GM20431 (cell line): ENCODE data around the gene NKAP.

ENCODE experiments used
- in situ Hi-C: fragments of 300-500 bp; cut with MseI, MboI; formaldehyde crosslinking; loops from one replicate; pipeline ENCODE4 v1.15.0; 2020; ENCODE audit warnings: low sequenced_read_pairs; ENCODE audit not compliant: unreplicated experiment

NKAP gene

DNA sequence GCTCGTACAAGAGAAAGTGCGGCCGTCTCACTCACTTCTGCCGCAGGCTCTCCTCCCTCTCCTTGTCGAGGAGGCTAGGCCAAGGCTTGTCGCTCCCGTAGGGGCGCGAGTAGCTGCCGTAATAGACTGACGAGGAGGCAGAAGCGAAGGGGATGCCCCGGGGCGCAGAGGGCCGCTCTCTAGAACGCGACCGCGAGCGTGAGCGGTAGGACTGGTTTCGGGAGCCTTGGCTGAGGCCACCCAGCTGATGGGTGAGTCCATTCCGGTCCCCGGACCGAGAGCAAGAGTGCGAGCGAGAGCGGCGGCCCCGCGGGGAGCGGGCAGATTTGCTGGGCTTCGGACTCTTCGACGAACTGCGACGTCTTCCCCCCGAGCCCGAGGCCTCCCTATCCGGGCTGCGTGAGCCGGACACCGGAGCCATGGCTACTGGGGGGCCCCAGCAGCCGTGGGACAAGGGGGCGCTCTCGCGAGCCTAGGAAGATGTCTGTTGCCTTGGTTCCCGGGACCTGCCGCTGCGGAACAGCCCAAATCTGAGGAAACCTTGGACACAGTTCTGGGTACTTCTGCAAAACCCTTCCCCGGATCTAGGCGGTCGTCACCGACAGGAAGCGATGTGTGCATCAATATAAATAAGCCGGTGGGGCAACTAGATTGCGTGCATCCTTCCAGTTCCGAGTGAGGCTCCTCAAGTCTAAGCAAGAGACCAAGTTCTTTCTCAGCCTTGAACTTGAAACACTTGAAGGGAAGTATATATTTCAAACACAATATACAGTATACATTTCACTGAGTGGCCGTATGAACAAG, at the start of gene NKAP:
Gene NKAP, minus strand, starts transcription at position 567 of the 804 bp plus-strand sequence. Its CDS starts 146 bp downstream, at position 421.
- in situ Hi-C loops = no loop called here

GRCh38 chrX:119991005-119991787, 47.6 kb upstream of the NKAP start:
- in situ Hi-C loops = loop anchor here (25.0 kb wide), 1 partner anchor 221 kb away; no protein-coding TSS in a partner anchor

DNA sequence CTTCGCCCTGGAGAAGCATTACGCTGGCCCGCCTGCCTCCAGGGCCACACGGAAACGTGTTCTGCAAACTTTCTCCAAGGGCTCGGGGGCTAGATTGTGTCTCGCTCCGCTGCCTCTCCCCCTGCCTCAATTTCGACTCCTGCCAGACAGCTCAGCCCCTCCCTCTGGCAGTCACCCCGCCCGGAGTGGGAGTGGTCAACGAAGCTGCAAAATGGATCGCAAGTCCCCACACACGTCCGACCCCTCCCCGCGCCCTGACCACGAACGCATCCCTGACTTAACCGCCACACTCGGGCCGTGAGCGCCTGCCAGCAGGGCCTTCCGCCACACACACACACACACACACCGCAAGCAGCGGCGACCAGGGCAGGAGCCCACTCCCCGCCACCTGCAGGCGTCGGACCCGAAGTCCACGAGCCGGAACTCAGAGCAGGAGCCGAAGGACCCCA, 47.0 kb upstream of the NKAP start:
- in situ Hi-C loops = loop anchor here (25.0 kb wide), 1 partner anchor 222 kb away; no protein-coding TSS in a partner anchor

DNA sequence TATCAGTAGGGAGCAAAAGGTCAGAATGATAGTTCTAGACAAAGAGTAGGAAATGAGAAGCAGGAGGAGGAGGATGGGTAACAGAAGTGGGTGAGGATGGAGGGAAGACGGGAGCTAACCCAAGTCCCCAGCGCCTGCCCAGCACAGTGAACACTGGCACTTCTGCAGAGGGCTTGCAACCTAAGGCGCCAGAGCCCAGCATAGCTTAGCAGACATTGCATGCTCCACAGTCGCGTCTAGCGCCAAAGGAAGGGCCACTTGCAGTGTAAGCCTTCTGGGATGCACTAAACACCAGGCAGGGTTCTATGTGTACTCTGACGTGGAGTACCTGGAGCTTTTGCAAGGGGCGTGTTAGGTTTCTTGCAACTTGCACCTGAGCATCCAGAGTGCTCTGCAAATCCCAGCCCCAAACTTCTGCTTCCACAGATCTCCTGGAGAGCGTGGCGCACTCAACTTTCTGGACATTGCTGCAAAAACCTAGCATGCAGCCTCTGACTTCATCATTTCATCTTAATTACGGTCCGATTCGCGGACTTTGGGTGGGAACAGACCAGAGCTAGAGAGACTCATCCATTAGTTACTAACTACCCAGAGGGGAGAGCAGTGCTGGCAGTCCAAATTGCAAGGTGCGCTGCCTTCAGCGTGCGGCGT, 46.5 kb upstream of the NKAP start:
- in situ Hi-C loops = loop anchor here (25.0 kb wide), 1 partner anchor 222 kb away; no protein-coding TSS in a partner anchor

GRCh38 chrX:119986203-119986602, 42.7 kb upstream of the NKAP start:
- in situ Hi-C loops = loop anchor here (25.0 kb wide), 1 partner anchor 226 kb away; no protein-coding TSS in a partner anchor

DNA sequence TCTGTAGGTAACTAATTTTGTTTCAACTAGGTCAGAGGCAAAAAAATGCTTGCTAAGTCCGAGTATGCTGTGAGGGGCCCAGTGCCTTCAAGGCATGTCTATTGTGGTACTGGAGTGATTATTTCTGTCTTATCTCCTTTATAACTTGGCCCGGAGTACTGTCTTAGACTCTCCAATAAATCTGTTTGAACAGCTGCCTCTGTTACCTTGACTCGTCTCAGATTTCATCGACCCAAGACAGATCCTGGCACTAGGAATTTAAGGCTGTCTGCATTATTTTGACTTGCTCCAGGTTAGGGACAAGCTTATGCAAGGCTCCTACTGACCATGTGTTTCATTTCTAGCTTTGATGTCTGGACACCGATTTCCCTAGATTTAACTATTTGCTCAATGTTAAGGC, 41.1 kb upstream of the NKAP start:
- in situ Hi-C loops = loop anchor here (25.0 kb wide), 1 partner anchor 228 kb away; no protein-coding TSS in a partner anchor

GRCh38 chrX:119983494-119983893, 39.9 kb upstream of the NKAP start:
- in situ Hi-C loops = loop anchor here (25.0 kb wide), 1 partner anchor 229 kb away; no protein-coding TSS in a partner anchor

GRCh38 chrX:119982145-119982544, 38.6 kb upstream of the NKAP start:
- in situ Hi-C loops = loop anchor here (25.0 kb wide), 1 partner anchor 230 kb away; no protein-coding TSS in a partner anchor

DNA sequence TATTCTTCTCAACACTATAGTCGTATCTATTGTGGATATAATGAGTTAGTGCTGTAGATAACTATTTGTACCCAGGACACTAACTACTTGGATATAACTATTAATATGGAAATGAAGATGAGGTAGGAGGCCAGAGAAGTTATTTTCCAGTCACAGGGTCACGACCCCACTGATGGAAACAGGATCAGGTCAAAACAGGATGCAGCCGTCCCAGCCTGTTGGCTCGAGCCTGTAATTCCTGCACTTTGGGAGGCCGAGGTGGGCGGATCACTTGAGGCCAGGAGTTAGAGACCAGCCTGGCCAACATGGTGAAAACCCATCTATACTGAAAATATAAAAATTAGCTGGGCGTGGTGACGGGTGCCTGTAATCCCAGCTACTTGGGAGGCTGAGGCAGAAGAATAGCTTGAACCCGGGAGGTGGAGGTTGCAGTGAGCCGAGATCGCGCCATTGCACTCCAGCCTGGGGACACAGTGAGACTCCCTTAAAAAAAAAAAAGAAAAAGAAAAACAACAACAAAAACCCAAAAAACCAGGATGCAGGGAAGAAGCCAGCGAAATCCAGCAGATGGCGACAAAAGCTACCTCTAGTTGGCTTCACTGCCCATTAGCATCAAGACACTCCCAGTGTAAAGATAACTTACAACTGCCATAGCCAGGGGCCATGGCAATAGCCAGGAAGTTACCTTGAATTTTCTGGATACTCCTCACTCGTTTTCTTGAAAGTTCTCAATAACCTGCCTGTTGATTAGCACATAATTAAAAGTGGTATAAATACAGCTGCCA, 37.9 kb upstream of the NKAP start:
- in situ Hi-C loops = loop anchor here (25.0 kb wide), 1 partner anchor 231 kb away; no protein-coding TSS in a partner anchor

DNA sequence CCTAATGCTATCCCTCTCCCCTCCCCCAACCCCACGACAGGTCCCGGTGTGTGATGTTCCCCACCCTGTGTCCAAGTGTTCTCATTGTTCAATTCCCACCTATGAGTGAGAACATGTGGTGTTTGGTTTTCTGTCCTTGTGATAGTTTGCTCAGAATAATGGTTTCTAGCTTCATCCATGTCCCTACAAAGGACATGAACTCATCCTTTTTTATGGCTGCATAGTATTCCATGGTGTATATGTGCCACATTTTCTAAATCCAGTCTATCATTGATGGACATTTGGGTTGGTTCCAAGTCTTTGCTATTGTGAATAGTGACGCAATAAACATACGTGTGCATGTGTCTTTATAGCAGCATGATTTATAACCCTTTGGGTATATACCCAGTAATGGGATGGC, 33.6 kb upstream of the NKAP start:
- in situ Hi-C loops = loop anchor here (25.0 kb wide), 1 partner anchor 235 kb away; no protein-coding TSS in a partner anchor

- in situ Hi-C loops = loop anchor here (25.0 kb wide), 1 partner anchor 166 kb away; no protein-coding TSS in a partner anchor
These were observed 27.6 kb upstream of the NKAP start for GRCh38 chrX:119971184-119971583.

- in situ Hi-C loops = loop anchor here (25.0 kb wide), 1 partner anchor 167 kb away; no protein-coding TSS in a partner anchor
These were observed 27.0 kb upstream of the NKAP start for GRCh38 chrX:119970574-119970973.

DNA sequence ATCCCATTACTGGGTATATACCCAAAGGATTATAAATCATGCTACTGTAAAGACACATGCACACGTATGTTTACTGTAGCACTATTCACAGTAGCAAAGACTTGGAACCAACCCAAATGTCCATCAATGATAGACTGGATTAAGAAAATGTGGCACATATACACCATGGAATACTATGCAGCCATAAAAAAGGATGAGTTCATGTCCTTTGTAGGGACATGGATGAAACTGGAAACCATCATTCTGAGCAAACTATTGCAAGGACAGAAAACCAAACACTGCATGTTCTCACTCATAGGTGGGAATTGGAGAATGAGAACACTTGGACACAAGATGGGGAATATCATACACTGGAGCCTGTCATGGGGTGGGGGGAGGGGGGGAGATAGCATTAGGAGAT, 23.3 kb upstream of the NKAP start:
- in situ Hi-C loops = loop anchor here (25.0 kb wide), 1 partner anchor 170 kb away; no protein-coding TSS in a partner anchor

DNA sequence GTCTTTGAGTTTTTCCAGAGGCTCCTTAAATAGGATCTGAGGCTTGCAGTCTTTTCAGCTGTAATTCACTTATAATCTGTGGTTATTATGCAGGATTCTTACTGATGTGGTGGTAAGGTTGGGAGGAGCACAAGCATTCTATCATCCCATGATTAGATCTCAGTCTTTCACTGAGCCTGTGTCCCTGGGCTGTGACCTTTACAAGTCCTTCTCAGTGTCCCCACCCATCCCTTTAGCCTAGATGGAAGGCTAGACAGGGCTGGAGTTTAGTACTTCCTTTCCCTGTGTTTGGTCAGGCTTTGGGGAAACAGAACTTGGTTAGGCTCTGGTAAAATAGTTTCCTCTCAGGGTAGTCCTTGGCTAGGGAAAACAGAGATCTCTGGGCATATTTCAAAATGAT, 17.1 kb upstream of the NKAP start:
- in situ Hi-C loops = loop anchor here (25.0 kb wide), 1 partner anchor 177 kb away; no protein-coding TSS in a partner anchor

DNA sequence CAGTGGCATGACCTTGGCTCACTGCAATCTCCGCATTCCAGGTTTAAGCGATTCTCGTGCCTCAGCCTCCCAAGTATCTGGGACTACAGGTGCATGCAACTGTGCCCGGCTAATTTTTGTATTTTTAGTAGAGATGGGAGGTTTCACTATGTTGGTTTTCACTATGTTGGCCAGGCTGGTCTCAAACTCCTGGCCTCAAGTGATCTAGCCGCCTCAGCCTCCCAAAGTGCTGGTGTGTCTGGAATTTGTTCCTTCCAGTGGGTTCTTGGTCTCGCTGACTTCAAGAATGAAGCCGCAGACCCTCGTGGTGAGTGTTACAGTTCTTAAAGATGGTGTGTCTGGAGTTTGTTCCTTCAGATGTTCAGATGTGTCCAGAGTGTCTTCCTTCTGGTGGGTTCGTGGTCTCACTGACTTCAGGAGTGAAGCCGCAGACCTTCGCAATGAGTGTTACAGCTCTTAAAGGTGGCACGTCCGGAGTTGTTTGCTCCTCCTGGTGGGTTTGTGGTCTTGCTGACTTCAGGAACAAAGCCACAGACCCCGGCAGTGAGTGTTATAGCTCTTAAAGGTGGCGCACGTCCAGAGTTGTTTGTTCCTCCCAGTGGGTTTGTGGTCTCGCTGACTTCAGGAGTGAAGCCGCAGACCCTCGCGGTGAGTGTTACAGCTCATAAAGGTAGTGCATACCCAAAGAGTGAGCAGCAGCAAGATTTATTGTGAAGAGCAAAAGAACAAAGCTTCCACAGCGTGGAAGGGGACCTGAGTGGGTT, 12.4 kb upstream of the NKAP start:
- in situ Hi-C loops = loop anchor here (25.0 kb wide), 1 partner anchor 181 kb away; no protein-coding TSS in a partner anchor

DNA sequence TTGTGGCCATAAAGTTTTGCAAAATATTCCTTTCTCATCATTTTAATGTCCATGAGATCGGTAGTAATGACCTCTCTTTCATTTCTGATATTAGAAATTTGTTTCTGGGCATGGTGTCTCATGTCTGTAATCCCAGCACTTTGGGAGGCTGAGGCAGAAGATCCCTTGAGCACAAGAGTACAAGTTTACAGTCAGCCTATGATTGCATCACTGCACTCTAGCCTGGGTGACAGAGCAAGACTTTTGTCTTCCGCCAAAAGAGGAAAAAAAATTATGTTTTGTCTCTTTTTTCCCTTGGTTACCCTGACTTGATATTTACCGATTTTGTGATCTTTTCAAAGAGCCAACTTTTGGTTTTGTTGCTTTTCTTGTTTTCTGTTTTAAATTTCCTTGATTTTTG, 10.8 kb upstream of the NKAP start:
- in situ Hi-C loops = loop anchor here (25.0 kb wide), 1 partner anchor 183 kb away; no protein-coding TSS in a partner anchor

DNA sequence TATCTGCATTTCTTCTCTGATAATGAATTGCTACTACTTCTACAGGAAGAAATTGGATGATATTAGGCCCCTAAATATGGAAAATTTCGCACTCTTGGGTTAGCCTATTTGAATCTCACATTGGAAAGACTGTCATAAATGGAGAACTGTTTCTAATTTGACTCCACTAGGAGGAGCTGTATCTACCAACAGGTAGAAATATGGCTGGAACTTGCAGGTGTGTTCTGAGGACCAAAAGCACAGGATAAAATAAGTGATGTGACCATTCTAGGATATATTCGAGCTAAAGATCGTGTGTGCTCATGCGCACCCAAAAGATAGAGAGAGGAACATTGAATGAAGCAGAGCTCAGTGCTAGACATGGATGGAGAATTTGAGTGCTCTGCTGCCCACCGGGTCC, 4.8 kb upstream of the NKAP start:
- in situ Hi-C loops = no loop called here

DNA sequence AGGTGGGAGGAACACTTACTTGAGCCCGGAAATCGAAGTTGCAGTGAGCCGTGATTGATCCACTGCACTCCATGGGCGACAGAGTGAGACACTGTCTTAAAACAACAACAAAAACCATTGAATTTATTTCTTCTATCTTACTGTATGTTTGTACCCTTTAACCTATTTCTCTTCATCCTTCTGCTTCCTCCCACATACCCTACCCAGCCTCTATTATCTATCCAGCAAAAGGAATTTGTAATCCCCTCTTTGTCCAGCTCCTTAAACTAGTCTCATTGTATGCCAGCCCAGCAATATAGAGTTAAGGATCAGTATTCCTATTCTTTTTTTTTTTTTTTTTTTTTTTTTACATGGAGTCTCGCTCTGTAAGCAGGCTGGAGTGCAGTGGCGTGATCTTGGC, 1.9 kb upstream of the NKAP start:
- in situ Hi-C loops = no loop called here
